ENCODE results near the gene CYLD.

Gene CYLD

GRCh38 chr16:50831751-50832150, 89.9 kb downstream of the CYLD start:
- no peak for TF ChIP-seq ZNF274 (IDR thresholded peaks at IDR 0.05; ENCODE audit: low read depth, low read length)
- TF ChIP-seq SUZ12 (IDR thresholded peaks at IDR 0.05; ENCODE audit: extremely low read depth, insufficient read depth, insufficient read length) = no peak
- no peak for TF ChIP-seq YY1 (IDR thresholded peaks at IDR 0.05; ENCODE audit: insufficient read depth, insufficient read length)
- no peak for DNase-seq (ENCODE audit: low read depth, low spot score)
- H3K27me3 ChIP-seq (ENCODE audit: insufficient read depth, insufficient read length) = no peaks in the 10 kb centered on the region
- no peak overlapping the region for H3K4me3 ChIP-seq (ENCODE audit: insufficient read length, low read depth)
- no peaks in the 10 kb centered on the region for H3K36me3 ChIP-seq (ENCODE audit: insufficient read depth, insufficient read length, low read length)
- no peak overlapping the region for H3K9ac ChIP-seq (ENCODE audit: insufficient read length, low read depth)
- peaks cover 10% of the 10 kb centered on the region for H3K9me3 ChIP-seq (ENCODE audit: insufficient read depth, low read length)
- no peaks in the 10 kb centered on the region for H3K4me1 ChIP-seq (ENCODE audit: insufficient read depth, insufficient read length)

- Histone ChIP-seq H3K9me3 (ENCODE audit: insufficient read depth, low read length) (peaks cover 10% of the 10 kb centered on the region), H3K9ac (ENCODE audit: insufficient read length, low read depth) (no peak overlapping the region), H3K36me3 (ENCODE audit: insufficient read depth, insufficient read length, low read length) (no peaks in the 10 kb centered on the region), H3K4me1 (ENCODE audit: insufficient read depth, insufficient read length) (no peaks in the 10 kb centered on the region), H3K27me3 (ENCODE audit: insufficient read depth, insufficient read length) (no peaks in the 10 kb centered on the region), H3K4me3 (ENCODE audit: insufficient read length, low read depth) (no peak overlapping the region)
- DNase-seq (ENCODE audit: low read depth, low spot score) = no peak
- TF ChIP-seq ZNF274 (IDR thresholded peaks at IDR 0.05; ENCODE audit: low read depth, low read length) (no peak), SUZ12 (IDR thresholded peaks at IDR 0.05; ENCODE audit: extremely low read depth, insufficient read depth, insufficient read length) (no peak)
Observed at GRCh38 chr16:50833929-50834328, 92.0 kb downstream of the CYLD start.

- peaks cover 10% of the 10 kb centered on the region for H3K9me3 ChIP-seq (ENCODE audit: insufficient read depth, low read length)
- DNase-seq (ENCODE audit: low read depth, low spot score) = no peak
- no peak overlapping the region for H3K4me3 ChIP-seq (ENCODE audit: insufficient read length, low read depth)
- no peak overlapping the region for H3K9ac ChIP-seq (ENCODE audit: insufficient read length, low read depth)
- H3K4me1 ChIP-seq (ENCODE audit: insufficient read depth, insufficient read length) = no peaks in the 10 kb centered on the region
- no peaks in the 10 kb centered on the region for H3K36me3 ChIP-seq (ENCODE audit: insufficient read depth, insufficient read length, low read length)
- H3K27me3 ChIP-seq (ENCODE audit: insufficient read depth, insufficient read length) = no peaks in the 10 kb centered on the region
- TF ChIP-seq YY1 (IDR thresholded peaks at IDR 0.05; ENCODE audit: insufficient read depth, insufficient read length) (no peak), SUZ12 (IDR thresholded peaks at IDR 0.05; ENCODE audit: extremely low read depth, insufficient read depth, insufficient read length) (no peak), ZNF274 (IDR thresholded peaks at IDR 0.05; ENCODE audit: low read depth, low read length) (no peak)
Observed at GRCh38 chr16:50834701-50835100, 92.8 kb downstream of the CYLD start.

DNA sequence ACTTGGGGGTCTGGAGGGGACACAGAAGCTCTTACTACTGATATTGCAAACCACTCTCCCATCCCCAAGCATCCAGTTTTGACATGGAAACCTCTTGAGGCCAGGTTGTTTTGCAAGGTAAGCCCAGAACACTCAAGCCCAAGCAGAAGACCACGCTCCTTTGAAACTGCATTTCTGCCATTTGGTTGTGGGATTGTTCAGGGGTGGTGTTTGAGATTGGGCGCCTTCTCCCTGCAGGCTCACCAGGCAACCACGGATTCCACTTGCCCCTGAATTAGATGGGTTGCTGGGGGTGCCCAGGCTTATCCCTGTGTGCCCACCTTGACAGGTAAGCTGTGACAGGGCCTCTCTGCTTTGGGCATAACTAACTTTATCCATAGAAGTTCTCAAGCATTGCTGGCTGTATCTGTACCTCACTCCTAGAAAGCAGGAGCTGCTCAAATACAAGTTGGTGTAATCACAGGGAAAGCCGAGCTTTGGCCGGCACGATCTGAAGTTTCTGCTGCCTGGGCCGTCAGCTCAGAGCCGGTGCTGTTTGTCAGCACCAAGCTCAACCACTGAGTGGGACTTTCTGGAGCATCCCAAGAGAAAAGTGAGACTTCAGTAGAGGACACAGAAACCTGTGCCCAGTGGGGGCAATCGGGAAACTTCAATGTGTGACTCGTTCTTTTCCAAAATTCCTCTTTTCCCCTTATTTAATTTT, 93.6 kb downstream of the CYLD start:
- H3K4me1 ChIP-seq (ENCODE audit: insufficient read depth, insufficient read length) = no peaks in the 10 kb centered on the region
- H3K9ac ChIP-seq (ENCODE audit: insufficient read length, low read depth) = no peak overlapping the region
- no peaks in the 10 kb centered on the region for H3K36me3 ChIP-seq (ENCODE audit: insufficient read depth, insufficient read length, low read length)
- DNase-seq (ENCODE audit: low read depth, low spot score) = no peak
- H3K9me3 ChIP-seq (ENCODE audit: insufficient read depth, low read length) = peaks cover 10% of the 10 kb centered on the region
- no peak overlapping the region for H3K4me3 ChIP-seq (ENCODE audit: insufficient read length, low read depth)
- no peak for TF ChIP-seq SUZ12 (IDR thresholded peaks at IDR 0.05; ENCODE audit: extremely low read depth, insufficient read depth, insufficient read length)
- no peak for TF ChIP-seq ZNF274 (IDR thresholded peaks at IDR 0.05; ENCODE audit: low read depth, low read length)
- no peak for TF ChIP-seq YY1 (IDR thresholded peaks at IDR 0.05; ENCODE audit: insufficient read depth, insufficient read length)
- H3K27me3 ChIP-seq (ENCODE audit: insufficient read depth, insufficient read length) = no peaks in the 10 kb centered on the region

GRCh38 chr16:50836121-50836621, 94.3 kb downstream of the CYLD start:
- H3K4me3 ChIP-seq (ENCODE audit: insufficient read length, low read depth) = no peak overlapping the region

DNA sequence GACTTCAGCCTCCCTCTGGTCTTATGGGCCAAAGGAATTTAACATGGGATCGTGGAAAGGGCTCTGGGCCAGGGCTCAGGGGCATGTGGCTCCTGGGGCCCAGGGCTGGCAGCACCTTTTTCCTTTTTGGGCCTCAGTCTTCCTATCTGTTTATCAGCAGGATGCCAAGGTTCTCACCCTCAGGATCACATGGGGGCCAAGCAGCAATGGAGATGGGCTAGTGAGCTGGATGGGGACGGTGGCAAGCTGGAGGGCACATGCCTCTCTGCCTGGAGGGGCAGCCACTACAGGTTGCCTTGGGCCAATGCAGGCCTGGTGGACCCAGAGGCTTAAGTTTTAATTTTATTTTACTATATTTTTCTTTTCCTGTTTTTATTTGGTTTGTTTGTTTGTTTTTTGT, 95.4 kb downstream of the CYLD start:
- Histone ChIP-seq H3K36me3 (ENCODE audit: insufficient read depth, insufficient read length, low read length) (no peaks in the 10 kb centered on the region), H3K4me3 (ENCODE audit: insufficient read length, low read depth) (no peak overlapping the region), H3K4me1 (ENCODE audit: insufficient read depth, insufficient read length) (no peaks in the 10 kb centered on the region), H3K9ac (ENCODE audit: insufficient read length, low read depth) (no peak overlapping the region), H3K27me3 (ENCODE audit: insufficient read depth, insufficient read length) (no peaks in the 10 kb centered on the region), H3K9me3 (ENCODE audit: insufficient read depth, low read length) (peaks cover 10% of the 10 kb centered on the region)
- no peak for DNase-seq (ENCODE audit: low read depth, low spot score)
- TF ChIP-seq SUZ12 (IDR thresholded peaks at IDR 0.05; ENCODE audit: extremely low read depth, insufficient read depth, insufficient read length) (no peak), YY1 (IDR thresholded peaks at IDR 0.05; ENCODE audit: insufficient read depth, insufficient read length) (no peak), ZNF274 (IDR thresholded peaks at IDR 0.05; ENCODE audit: low read depth, low read length) (no peak)

More at GRCh38 chr16:50836121-50836621, 94.3 kb downstream of the CYLD start:
- H3K27me3 ChIP-seq (ENCODE audit: insufficient read depth, insufficient read length) = no peaks in the 10 kb centered on the region
- no peak overlapping the region for H3K9ac ChIP-seq (ENCODE audit: insufficient read length, low read depth)
- no peak for TF ChIP-seq SUZ12 (IDR thresholded peaks at IDR 0.05; ENCODE audit: extremely low read depth, insufficient read depth, insufficient read length)
- TF ChIP-seq YY1 (IDR thresholded peaks at IDR 0.05; ENCODE audit: insufficient read depth, insufficient read length) = no peak
- TF ChIP-seq ZNF274 (IDR thresholded peaks at IDR 0.05; ENCODE audit: low read depth, low read length) = no peak
- no peak for DNase-seq (ENCODE audit: low read depth, low spot score)
- peaks cover 10% of the 10 kb centered on the region for H3K9me3 ChIP-seq (ENCODE audit: insufficient read depth, low read length)
- no peaks in the 10 kb centered on the region for H3K4me1 ChIP-seq (ENCODE audit: insufficient read depth, insufficient read length)
- no peaks in the 10 kb centered on the region for H3K36me3 ChIP-seq (ENCODE audit: insufficient read depth, insufficient read length, low read length)

DNA sequence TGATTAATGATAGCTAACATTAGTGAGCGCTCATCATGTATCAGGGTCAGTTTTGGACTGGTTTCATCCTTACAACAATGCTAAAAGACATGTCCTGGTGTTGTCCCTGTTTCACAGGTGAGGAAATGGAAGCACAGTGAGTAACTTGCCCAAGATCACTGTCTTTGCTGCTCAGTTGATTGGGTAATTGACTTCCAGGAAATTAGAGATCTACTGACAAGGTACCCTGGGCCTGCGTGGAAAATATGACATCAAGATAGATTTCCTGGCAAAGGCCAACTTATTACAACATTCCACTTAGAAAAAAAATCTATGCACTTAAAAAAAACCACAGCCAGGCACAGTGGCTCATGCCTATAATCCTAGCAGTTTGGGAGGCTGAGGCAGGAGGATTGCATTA, 96.3 kb downstream of the CYLD start:
- H3K36me3 ChIP-seq (ENCODE audit: insufficient read depth, insufficient read length, low read length) = no peaks in the 10 kb centered on the region
- H3K9me3 ChIP-seq (ENCODE audit: insufficient read depth, low read length) = peaks cover 3% of the 10 kb centered on the region
- H3K4me3 ChIP-seq (ENCODE audit: insufficient read length, low read depth) = no peak overlapping the region
- H3K4me1 ChIP-seq (ENCODE audit: insufficient read depth, insufficient read length) = no peaks in the 10 kb centered on the region
- TF ChIP-seq SUZ12 (IDR thresholded peaks at IDR 0.05; ENCODE audit: extremely low read depth, insufficient read depth, insufficient read length) (no peak), ZNF274 (IDR thresholded peaks at IDR 0.05; ENCODE audit: low read depth, low read length) (no peak), YY1 (IDR thresholded peaks at IDR 0.05; ENCODE audit: insufficient read depth, insufficient read length) (no peak)
- H3K27me3 ChIP-seq (ENCODE audit: insufficient read depth, insufficient read length) = no peaks in the 10 kb centered on the region
- no peak overlapping the region for H3K9ac ChIP-seq (ENCODE audit: insufficient read length, low read depth)
- no peak for DNase-seq (ENCODE audit: low read depth, low spot score)
